Adrenal gland (tissue), 12 donors: ENCODE results near the gene MAP2K5. TPM values are rescaled to one million over a fixed set of nuclear protein-coding genes. Genes with fewer than 3 reads are reported as not detected.

Source experiments
- DNase-seq, 7 donors: peaks; one replicate each; pipeline ENCODE4 v3.0.0-alpha.2; 2019 to 2020
- H3K27ac ChIP-seq, 5 donors: fragments of 200-600 bp; sonication (generic) in 4 of 5; 1 replicate in 3 of 5; 2 replicates in 2 of 5; pipeline versions ENCODE4 v1.5.1 to v1.8.0; 2016 to 2020; ENCODE audit warnings: mild to moderate bottlenecking in 1 of 5
- H3K27me3 ChIP-seq: fragments of 200-600 bp; 2 replicates; pipeline ENCODE4 v1.8.0; 2021
- H3K36me3 ChIP-seq, 2 donors: fragments of 200-600 bp; replicated peaks in 1 of 2; 1 replicate in 1 of 2; 2 replicates in 1 of 2; pipeline versions ENCODE4 v1.5.1 to v1.8.0; 2018 to 2022
- H3K4me1 ChIP-seq, 2 donors: fragments of 200-600 bp; replicated peaks in 1 of 2; 1 replicate in 1 of 2; 2 replicates in 1 of 2; pipeline versions ENCODE4 v1.5.1 to v1.8.0; 2018 to 2021
- H3K4me3 ChIP-seq, 4 donors: fragments of 200-600 bp; sonication (generic) in 3 of 4; one replicate each; pipeline ENCODE4 v1.5.1; 2016 to 2018
- H3K9me3 ChIP-seq, 3 donors: fragments of 200-600 bp; sonication (generic) in 1 of 3; replicated peaks in 1 of 3; 1 replicate in 2 of 3; 2 replicates in 1 of 3; pipeline versions ENCODE4 v1.5.1 to v1.8.0; 2016 to 2021
- POLR2A ChIP-seq, 2 donors: fragments of 450-650 bp; IDR thresholded peaks; one replicate each; pipeline ENCODE4 v1.6.1; 2017; ENCODE audit warnings: antibody characterized with exemption in 2 of 2, mild to moderate bottlenecking in 2 of 2, moderate library complexity in 1 of 2
- WGBS, 4 donors: extraction: QIAGEN DNeasy Blood & Tissue Kit in 2 of 4; methylation state at CpG; one replicate each; pipeline versions ENCODE4 v1.1.5 to v1.1.7; 2013 to 2017; 5-methylcytosine and 5-hydroxymethylcytosine counted together
- intact Hi-C, 2 donors: fragments of 100-400 bp; cut with DNase I; formaldehyde crosslinking; loops; one replicate each; pipeline versions ENCODE4 v1.14.1 to v1.15.0; 2022 to 2023
- polyA plus RNA-seq, 3 donors: library from polyadenylated mRNA; stranded (reverse); fragments of 200-250 nt in 2 of 3; fragments of 350-450 nt in 1 of 3; fragmentation: Illumina TruSeq in 1 of 3; extraction: RNeasy Lipid Tissue Mini Kit (QIAGEN cat#74804) in 1 of 3; gene quantifications; one replicate each; pipeline ENCODE4 v1.2.3, GENCODE V29; 2013 to 2014
- total RNA-seq, 9 donors: library from RNA; depleted of rRNA in 4 of 9; stranded (reverse); fragments of >200 nt in 4 of 9; fragments of 120-200 nt in 1 of 9; fragmentation: NEBNext Ultra II Directional in 1 of 9; extraction: Animal tissue kit (Norgen Biotek cat#: 25700) in 1 of 9; gene quantifications; one replicate each; pipeline versions ENCODE4 v1.1.0 to v1.2.4, GENCODE V29; 2013 to 2023
- TF ChIP-seq, protein P1 (sequence below), 6 experiments: fragments of 450-650 bp in 4 of 6; fragments of 200-600 bp in 2 of 6; sonication (generic) in 1 of 6; IDR thresholded peaks; 1 replicate in 5 of 6; 2 replicates in 1 of 6; pipeline versions ENCODE4 v1.5.1 to v1.8.0; 2016 to 2021; ENCODE audit warnings: antibody characterized with exemption in 6 of 6, mild to moderate bottlenecking in 2 of 6, moderate library complexity in 1 of 6
- donor health status: healthy with polysubstance abuse.
- donor health status: Bipolar disorder and iron deficiency.
- donor health status: DM: yes; HTN: yes; CAD: no.
- donor health status: DM: no; HTN: no; CAD: no.
- donor health status: DM: no; HTN: no; CAD: no.
- donor health status: DM: yes; HTN: yes; CAD: no.

The MAP2K5 gene
- total and polyA plus RNA-seq, 12 donors, result 10.3 to 33.8 (median 17.0) TPM

DNA sequence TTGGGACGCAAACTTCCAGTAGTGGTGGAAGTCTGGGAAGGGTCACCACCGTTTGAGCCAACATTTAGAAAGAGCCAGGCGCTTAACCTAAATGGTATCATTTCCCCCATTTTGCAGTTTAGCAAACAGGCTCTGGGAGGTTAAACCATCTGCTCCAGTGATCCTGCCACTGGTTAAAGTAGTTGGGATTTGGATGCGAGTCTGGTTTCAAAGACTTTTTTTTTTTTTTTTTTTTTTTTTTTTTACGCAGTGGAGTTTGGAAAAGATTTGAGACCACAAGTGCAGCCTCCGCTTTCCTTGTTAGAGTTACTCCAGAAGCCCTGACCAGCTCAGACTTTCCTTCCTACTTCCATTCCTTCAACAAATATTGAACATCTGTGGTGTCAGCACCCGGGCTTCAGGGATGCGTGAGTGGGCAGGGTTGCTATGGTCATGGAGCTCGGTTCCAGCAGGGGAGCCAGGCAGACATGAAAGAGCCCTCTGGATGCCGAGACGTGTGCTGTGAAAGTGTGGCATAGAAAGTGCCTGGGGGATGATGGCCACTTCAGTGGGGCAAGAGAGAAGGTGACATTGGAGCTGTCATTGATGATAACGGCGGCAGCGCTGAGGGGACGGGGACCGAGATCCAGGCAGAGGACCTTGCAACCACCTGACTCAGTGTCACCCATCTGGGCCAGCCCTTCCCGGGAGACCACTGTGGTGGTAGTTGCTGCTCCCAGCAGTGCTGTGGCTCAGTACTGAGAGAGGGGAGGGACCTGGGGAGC, 298.4 kb downstream of the MAP2K5 start:
- no peak for TF ChIP-seq POLR2A (IDR thresholded peaks at IDR 0.05)
- TF ChIP-seq, protein P1, sequence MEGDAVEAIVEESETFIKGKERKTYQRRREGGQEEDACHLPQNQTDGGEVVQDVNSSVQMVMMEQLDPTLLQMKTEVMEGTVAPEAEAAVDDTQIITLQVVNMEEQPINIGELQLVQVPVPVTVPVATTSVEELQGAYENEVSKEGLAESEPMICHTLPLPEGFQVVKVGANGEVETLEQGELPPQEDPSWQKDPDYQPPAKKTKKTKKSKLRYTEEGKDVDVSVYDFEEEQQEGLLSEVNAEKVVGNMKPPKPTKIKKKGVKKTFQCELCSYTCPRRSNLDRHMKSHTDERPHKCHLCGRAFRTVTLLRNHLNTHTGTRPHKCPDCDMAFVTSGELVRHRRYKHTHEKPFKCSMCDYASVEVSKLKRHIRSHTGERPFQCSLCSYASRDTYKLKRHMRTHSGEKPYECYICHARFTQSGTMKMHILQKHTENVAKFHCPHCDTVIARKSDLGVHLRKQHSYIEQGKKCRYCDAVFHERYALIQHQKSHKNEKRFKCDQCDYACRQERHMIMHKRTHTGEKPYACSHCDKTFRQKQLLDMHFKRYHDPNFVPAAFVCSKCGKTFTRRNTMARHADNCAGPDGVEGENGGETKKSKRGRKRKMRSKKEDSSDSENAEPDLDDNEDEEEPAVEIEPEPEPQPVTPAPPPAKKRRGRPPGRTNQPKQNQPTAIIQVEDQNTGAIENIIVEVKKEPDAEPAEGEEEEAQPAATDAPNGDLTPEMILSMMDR (IDR thresholded peaks at IDR 0.05), result no peak
- 7 to 21% (median 13%) methylated on average over 14 to 17 of the region's 17 CpGs for WGBS, 4 donors
- Histone ChIP-seq H3K27me3 (no peaks in the 10 kb centered on the region), H3K4me3 (peak overlapping the region; percentile 46 to 89 (median 61)), H3K4me1 (peaks cover 0 to 28% of the 10 kb centered on the region in 2 donors), H3K27ac (peak overlapping the region; percentile 95 to 99 (median 96)), H3K9me3 (no peaks in the 10 kb centered on the region), H3K36me3 (no peaks in the 10 kb centered on the region)
- DNase-seq, result peak in 4 of 7 donors; percentile 45 to 73 (median 51)
- intact Hi-C loops, result no loop called here

DNA sequence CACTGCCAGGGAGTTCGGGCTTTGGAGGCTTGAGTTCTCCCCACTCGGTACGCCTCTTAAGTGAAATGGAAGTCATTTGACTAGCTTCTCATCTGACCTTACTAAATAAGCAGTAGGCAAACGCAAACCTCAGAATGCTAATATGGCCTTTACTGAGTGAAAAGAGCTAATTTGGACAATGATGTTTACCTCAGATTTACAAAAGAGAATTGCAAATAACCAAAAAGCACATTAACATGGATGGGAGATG, 298.9 kb downstream of the MAP2K5 start:
- H3K27ac ChIP-seq, result peak overlapping the region in 2 of 5 donors; percentile 96 to 99
- no peak for DNase-seq
- no peaks in the 10 kb centered on the region for H3K27me3 ChIP-seq
- TF ChIP-seq POLR2A (IDR thresholded peaks at IDR 0.05), result no peak
- TF ChIP-seq, protein P1 (IDR thresholded peaks at IDR 0.05), result no peak
- H3K36me3 ChIP-seq, result no peaks in the 10 kb centered on the region
- intact Hi-C loops, result no loop called here
- H3K4me3 ChIP-seq, result peak overlapping the region in 1 of 4 donors; percentile 67
- WGBS, 4 donors, result 61 to 88% (median 67%) methylated on average over 4 of the region's 4 CpGs
- H3K9me3 ChIP-seq, result no peaks in the 10 kb centered on the region
- peaks cover 0 to 24% of the 10 kb centered on the region in 2 donors for H3K4me1 ChIP-seq

DNA sequence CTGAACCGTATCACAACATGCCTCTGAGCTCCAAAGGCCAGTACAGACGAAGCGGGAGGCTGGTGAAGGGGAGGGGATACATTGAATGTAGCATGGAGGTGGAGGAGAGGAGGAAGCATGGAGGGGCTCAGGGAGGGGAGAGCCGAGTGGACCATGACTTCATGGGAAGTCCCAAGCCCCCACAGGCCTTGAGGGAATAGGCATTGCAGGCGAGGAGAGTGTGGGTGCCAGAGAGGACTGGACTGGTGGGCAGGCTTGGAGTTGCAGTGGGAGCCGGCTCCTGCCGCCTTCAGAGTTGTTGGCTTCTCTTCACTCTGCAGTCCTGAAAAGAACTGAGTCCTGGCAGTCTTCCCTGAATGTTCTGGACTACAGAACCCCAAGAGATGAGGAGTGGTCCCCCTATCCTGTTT, 300.6 kb downstream of the MAP2K5 start:
- Histone ChIP-seq H3K4me1 (peaks cover 0 to 24% of the 10 kb centered on the region in 2 donors), H3K27ac (peak overlapping the region in 4 of 5 donors; percentile 15 to 76 (median 36)), H3K27me3 (no peaks in the 10 kb centered on the region), H3K9me3 (no peaks in the 10 kb centered on the region), H3K36me3 (no peaks in the 10 kb centered on the region), H3K4me3 (no peak overlapping the region)
- no peak for TF ChIP-seq POLR2A (IDR thresholded peaks at IDR 0.05)
- TF ChIP-seq, protein P1 (IDR thresholded peaks at IDR 0.05), result no peak
- 73 to 89% (median 77%) methylated on average over 4 to 7 of the region's 7 CpGs for WGBS, 4 donors
- intact Hi-C loops, result no loop called here
- no peak for DNase-seq

DNA sequence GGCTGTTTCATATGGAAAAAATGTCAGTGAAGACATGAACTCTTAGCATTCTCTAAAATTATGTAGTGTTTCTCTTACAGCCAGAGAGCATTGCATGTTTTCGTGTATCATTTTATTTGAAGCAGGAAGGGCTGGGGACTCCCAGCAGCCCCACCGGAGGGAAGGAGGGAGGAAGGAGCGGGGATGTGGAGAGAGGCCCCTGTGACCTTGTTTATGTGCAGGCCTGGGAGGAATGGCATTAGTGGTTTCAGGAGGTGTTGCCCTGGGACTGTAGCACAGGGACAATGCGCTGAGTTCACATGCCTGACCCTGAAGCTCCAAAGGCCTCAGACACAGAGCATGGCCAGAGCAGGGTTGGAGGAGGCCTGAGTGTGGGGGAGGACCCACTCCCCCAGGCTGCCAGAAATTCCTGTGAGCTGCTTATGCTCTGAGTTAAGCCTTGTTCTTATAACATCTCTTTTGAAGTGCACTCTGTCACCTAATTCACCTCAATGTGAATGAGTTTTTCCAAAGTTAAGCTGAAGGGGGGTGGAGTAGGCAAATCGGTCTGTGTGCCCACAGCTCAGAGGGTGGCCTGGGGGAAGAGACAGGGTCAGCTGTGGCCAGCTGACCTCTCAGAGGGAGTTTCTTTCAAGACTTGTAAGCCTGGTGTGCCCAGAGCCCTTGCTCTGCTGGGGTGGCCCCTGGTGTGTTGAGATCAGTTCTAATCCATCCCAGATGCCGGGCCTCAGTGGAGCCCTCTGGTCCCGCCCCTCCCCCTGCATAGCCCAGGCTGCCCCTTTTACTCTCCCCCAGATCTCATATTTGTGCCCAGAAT, 301.3 kb downstream of the MAP2K5 start:
- TF ChIP-seq, protein P1 (IDR thresholded peaks at IDR 0.05), result no peak
- no peak for TF ChIP-seq POLR2A (IDR thresholded peaks at IDR 0.05)
- Histone ChIP-seq H3K4me1 (peaks cover 0 to 20% of the 10 kb centered on the region in 2 donors), H3K4me3 (no peak overlapping the region), H3K36me3 (no peaks in the 10 kb centered on the region), H3K27ac (peak overlapping the region in 4 of 5 donors; percentile 15 to 76 (median 36)), H3K27me3 (no peaks in the 10 kb centered on the region), H3K9me3 (no peaks in the 10 kb centered on the region)
- DNase-seq, result peak in 4 of 7 donors; percentile 56 to 70 (median 66)
- 51 to 59% (median 55%) methylated on average over 6 to 7 of the region's 7 CpGs for WGBS, 4 donors
- intact Hi-C loops, result no loop called here
